HG02973 (cell line): ENCODE data around the gene MECP2.

Source experiments
- ATAC-seq: cut with Tn5 transposase; IDR thresholded peaks from one replicate; pipeline ENCODE4 v1.9.1; 2021; ENCODE audit warnings: moderate library complexity; ENCODE audit not compliant: unreplicated experiment

The MECP2 gene

DNA sequence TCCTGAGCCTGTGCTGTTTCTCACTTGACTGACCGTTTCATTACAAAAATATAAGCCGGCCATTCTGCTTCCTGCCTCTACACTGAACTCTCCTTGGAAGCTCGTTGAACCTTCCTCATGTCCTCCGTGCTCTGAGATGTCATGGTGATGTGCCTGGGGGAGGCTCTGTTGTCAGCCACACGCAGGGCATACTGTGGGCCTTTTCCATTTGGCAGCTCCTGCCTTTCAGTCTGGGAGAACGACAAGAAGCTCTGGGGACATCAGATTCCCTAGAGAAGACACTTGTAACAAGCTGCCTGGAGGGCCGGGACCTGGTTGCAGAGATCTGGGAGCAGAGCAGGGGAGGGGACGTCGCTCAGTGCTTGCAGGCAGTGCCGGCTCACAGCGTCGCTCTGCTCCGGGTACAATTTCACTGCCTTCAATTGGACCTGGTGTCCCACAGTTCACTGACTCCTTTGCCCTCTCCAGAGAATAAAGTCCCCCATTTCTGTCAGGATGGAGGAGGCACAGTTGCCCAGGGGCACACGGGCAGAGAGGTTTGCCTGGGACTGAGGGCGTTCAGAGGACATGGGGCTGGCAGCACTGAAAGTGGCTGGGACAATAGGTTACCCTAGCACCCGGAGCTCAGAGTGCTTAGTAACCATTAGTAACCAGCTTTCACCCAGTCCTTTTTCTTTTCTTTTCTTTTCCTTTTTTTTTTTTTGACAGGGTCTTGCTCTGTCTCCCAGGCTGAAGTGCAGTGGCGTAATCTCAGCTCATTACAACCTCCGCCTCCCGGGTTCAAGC, 19.1 kb upstream of the MECP2 start:
- no peak for ATAC-seq

DNA sequence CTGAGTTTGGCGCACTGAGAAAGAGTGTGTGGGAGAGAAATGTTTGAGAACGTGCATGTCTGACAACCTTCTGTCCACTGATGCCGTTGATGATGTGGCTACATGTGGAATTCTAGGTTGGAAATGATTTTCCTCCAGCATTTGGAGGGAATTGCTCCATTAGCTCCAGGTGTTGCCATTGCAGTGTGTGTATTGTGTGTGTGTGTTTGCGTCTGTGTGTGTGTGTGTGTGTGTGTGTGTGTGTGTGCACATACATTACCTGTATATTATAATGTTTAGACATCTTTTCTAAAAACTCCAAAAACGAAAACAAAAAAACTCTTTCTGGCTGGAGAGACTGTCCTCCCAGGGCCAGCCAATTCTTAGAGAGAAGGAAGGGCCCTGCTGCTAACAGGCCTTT, 18.2 kb upstream of the MECP2 start:
- no peak for ATAC-seq

GRCh38 chrX:154115071-154115470, 17.6 kb upstream of the MECP2 start:
- ATAC-seq = no peak

GRCh38 chrX:154114652-154115051, 17.1 kb upstream of the MECP2 start:
- no peak for ATAC-seq

DNA sequence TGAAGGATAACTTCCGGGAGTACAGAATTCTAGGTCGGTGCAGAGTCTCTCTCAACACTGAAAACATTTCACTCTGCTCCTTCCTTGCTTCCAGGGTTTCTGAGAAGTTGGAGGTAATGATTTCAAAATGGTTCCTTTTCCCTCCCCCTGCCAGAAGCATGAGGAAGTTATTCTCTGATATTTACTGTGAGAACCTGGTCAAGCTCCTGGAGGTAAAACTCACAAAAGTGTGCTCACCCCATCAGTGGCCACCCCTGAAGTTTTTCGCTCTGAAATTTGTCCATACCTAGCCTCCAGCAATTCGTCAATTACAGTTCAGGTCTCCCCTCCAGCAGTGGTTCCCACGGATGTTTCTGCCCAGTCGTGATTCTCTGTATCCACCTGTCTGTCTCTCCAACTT, 16.2 kb upstream of the MECP2 start:
- ATAC-seq = no peak

- ATAC-seq = no peak
These were observed 1.0 kb upstream of the MECP2 start for GRCh38 chrX:154098551-154098950.

GRCh38 chrX:154097003-154097588, 421 bp downstream of the MECP2 start:
- ATAC-seq = peak; percentile 40

GRCh38 chrX:154096140-154097002, 1.1 kb downstream of the MECP2 start:
- ATAC-seq = no peak

- no peak for ATAC-seq
These were observed 2.7 kb downstream of the MECP2 start for GRCh38 chrX:154094833-154095232.

DNA sequence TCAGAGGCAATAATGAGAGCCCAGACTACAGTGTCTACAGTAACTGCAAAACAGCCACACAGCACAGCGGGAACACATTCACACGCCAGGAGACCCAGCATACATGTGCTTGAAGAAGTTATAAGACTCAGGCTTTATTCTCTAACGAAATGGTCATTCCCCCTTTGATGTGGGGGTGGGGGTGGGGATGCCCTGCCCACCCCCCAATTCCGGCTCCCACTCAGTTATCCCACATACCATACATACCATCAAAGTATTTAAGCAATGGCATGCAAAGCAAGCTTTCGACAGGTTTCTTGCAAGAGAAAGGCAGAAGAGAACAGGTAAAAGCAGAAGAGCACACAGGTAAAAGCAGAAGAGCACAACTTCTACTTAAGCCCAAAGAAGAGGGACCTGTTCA, 3.6 kb downstream of the MECP2 start:
- ATAC-seq = no peak

GRCh38 chrX:154092371-154092770, 5.1 kb downstream of the MECP2 start:
- no peak for ATAC-seq

- no peak for ATAC-seq
These were observed 5.8 kb downstream of the MECP2 start for GRCh38 chrX:154091678-154092077.

DNA sequence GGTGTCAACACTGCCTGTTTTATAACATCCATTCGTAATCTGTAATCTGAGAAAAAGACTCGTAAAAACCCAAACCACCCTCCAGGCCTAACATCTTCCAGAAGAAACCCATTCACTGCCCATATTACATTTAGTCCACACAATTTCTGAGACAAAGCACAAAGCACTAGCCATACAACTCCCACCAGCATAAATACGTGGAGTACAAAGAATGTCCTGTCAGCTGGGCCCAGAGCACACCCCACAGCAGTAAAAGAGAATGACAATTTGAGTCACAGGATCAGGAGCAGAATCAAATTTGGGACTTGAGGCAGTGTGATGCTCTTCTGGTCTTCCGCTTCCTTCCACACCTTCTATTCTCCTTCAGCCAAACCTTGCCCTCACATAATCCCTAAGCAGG, 6.8 kb downstream of the MECP2 start:
- no peak for ATAC-seq

GRCh38 chrX:154084449-154085300, 12.8 kb downstream of the MECP2 start:
- no peak for ATAC-seq

DNA sequence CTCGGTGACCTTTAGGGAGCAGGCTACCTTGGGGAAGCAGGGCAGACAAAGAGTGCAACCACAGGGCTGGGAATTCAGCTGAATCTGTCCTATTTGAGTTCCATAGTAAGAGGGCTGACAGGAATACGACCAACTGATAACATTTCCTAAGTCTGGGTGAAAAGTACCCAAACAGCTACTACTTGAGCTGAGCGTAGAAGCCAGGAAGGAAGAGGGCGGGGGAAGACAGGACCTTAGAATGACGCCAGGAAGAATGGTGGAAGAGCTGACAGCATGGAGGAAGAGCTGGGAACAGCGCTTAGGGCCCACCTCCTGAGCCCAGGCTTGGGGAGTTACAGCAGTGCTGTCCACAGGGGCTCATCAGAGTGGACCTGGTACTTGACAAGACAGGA, 14.4 kb downstream of the MECP2 start:
- no peak for ATAC-seq

GRCh38 chrX:154082396-154083125, 15.0 kb downstream of the MECP2 start:
- ATAC-seq = no peak

DNA sequence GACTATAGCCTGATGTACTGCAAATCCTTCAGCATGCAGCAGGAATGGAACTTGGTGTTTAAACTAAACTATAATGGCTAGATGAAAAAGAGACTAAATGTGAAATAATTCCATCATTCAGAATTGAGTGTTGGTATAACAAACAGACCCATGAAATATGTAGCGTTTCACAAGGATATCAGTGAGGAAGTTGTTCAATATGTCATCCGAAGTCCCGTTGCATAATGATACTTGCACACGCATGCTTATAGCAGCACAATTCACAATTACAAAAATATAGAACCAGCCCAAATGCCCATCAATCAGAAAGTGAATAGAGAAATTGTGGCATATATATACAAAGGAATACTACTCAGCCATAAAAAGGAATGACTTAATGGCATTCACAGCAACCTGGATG, 20.4 kb downstream of the MECP2 start:
- no peak for ATAC-seq

GRCh38 chrX:154074199-154074598, 23.3 kb downstream of the MECP2 start:
- ATAC-seq = no peak

GRCh38 chrX:154072192-154072591, 25.3 kb downstream of the MECP2 start:
- no peak for ATAC-seq

DNA sequence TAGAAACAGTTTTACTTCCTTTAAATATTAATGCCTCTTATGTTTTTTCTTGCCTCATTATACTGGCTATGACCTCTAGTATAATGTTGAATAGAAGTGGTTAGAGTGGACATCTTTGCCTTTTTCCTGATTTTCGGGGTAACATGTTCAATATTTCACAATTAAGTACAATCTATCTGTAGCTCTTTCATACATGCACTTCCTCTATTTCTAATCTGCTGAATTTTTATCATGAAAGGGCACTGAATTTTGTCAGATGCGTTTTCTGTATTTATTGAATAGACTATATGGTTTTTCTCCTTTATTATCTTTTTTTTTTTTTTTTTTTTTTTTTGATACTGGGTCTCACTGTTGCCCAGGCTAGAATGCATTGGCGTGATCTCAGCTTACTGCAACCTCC, 29.0 kb downstream of the MECP2 start:
- ATAC-seq = no peak
